ENCODE data around the gene NAB2.

The NAB2 gene

DNA sequence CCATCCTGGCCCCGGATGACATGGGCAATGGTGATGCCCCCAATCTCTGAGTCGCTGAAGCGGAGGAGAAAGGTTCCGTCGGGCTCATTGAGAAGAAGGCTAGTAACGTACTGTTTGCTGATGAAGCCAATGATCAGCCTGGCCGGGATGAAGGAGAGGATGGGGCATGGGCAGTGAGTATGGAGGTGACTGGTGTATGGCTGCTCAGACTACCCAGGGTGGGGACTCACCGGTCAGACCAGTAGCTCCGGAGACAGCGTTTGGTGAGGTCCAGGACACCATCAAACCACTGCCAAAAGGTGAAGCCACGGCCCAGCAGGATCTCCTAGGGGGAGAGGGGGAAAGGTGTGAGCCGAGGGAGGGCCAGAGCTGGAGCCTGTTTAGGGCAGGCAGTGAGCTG, 10.9 kb downstream of the NAB2 start:
- no peak for TF ChIP-seq JUND (IDR thresholded peaks at IDR 0.05; ENCODE audit: low read depth)
- no peak for DNase-seq (ENCODE audit: low read depth in 1 of 2, low spot score in 1 of 2)
- in situ Hi-C loops (cut with HindIII; ENCODE audit: low pct_unique_long_range_greater_than_20kb, low sequenced_read_pairs): no loop called here

GRCh38 chr12:57101892-57102695, 13.2 kb downstream of the NAB2 start:
- DNase-seq (ENCODE audit: low read depth in 1 of 2, low spot score in 1 of 2): no peak
- in situ Hi-C loops (cut with HindIII; ENCODE audit: low pct_unique_long_range_greater_than_20kb, low sequenced_read_pairs): no loop called here
- TF ChIP-seq JUND (IDR thresholded peaks at IDR 0.05; ENCODE audit: low read depth): no peak

- in situ Hi-C loops (cut with HindIII; ENCODE audit: low pct_unique_long_range_greater_than_20kb, low sequenced_read_pairs): no loop called here
- no peak for TF ChIP-seq JUND (IDR thresholded peaks at IDR 0.05; ENCODE audit: low read depth)
- no peak for DNase-seq (ENCODE audit: low read depth in 1 of 2, low spot score in 1 of 2)
Measured at GRCh38 chr12:57103856-57104255, 14.9 kb downstream of the NAB2 start.

DNA sequence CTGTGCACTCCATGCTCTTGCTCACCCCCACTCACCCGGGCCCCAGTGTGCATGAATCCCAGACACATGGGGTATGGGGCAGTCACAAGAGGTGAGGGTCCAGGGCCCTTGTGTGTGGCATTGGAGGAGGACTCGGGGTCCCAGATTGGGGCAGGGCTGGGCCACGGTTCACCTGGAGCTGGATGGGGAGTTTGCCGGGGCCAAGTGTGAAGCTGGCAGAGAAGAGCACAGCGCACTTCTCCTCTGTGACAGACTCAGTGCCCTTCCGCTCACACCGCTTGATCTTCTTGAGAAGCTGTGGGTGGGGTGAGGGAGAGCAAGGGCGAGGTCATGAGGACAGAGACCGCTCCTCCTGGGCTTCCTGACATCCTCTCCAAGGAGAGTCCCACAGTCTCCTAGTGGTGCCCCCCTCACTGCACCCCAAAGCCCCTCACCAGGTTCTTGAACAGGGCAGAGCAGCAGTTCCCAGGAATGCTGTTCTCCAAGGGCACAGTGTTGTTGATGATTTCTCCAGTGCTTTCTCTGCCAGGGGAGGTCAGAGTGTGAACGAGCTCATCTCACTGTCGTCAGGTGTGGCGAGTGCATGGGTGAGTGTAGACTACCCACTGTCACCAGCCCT, 15.5 kb downstream of the NAB2 start:
- TF ChIP-seq JUND (IDR thresholded peaks at IDR 0.05; ENCODE audit: low read depth): no peak
- in situ Hi-C loops (cut with HindIII; ENCODE audit: low pct_unique_long_range_greater_than_20kb, low sequenced_read_pairs): no loop called here
- no peak for DNase-seq (ENCODE audit: low read depth in 1 of 2, low spot score in 1 of 2)

- no peak for DNase-seq (ENCODE audit: low read depth in 1 of 2, low spot score in 1 of 2)
- in situ Hi-C loops (cut with HindIII; ENCODE audit: low pct_unique_long_range_greater_than_20kb, low sequenced_read_pairs): no loop called here
- no peak for TF ChIP-seq JUND (IDR thresholded peaks at IDR 0.05; ENCODE audit: low read depth)
Measured at GRCh38 chr12:57105011-57105753, 16.3 kb downstream of the NAB2 start.

DNA sequence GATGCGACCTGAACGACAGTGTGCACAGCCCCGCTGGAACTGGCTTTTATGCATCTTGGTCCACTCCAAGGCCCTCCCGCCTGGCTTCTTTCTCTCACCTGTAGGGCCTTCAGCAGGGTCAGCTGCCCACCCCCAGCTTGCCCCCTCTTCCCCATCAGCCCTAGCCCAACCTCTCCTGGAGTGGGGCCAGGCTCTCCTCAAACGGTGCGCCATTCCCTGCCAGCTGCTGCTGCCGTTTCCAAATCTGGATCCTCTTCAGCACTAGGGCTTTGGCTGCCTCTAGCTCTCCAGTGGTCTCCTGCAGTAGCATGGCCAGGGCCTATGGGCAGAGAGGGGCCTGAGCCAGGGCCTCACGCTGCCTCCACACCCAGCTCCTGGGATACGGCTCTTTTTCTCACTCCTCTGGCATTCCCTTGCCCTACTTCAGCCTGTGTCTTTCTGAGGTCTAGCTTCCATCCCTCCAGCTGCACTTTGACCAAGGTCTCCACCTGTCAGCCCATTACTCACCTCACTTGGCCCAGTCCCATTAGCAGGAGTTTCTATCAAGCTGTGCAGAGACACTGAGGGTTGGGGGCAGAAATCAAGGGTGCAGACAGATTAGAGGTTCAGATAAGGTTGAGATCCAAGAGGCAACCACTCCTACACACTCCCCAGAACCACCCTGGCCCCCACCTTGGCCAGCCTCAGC, 17.3 kb downstream of the NAB2 start:
- TF ChIP-seq JUND (IDR thresholded peaks at IDR 0.05; ENCODE audit: low read depth): no peak
- no peak for DNase-seq (ENCODE audit: low read depth in 1 of 2, low spot score in 1 of 2)
- in situ Hi-C loops (cut with HindIII; ENCODE audit: low pct_unique_long_range_greater_than_20kb, low sequenced_read_pairs): no loop called here

- TF ChIP-seq JUND (IDR thresholded peaks at IDR 0.05; ENCODE audit: low read depth): no peak
- no peak for DNase-seq (ENCODE audit: low read depth in 1 of 2, low spot score in 1 of 2)
- in situ Hi-C loops (cut with HindIII; ENCODE audit: low pct_unique_long_range_greater_than_20kb, low sequenced_read_pairs): no loop called here
Measured at GRCh38 chr12:57107456-57108155, 18.7 kb downstream of the NAB2 start.

DNA sequence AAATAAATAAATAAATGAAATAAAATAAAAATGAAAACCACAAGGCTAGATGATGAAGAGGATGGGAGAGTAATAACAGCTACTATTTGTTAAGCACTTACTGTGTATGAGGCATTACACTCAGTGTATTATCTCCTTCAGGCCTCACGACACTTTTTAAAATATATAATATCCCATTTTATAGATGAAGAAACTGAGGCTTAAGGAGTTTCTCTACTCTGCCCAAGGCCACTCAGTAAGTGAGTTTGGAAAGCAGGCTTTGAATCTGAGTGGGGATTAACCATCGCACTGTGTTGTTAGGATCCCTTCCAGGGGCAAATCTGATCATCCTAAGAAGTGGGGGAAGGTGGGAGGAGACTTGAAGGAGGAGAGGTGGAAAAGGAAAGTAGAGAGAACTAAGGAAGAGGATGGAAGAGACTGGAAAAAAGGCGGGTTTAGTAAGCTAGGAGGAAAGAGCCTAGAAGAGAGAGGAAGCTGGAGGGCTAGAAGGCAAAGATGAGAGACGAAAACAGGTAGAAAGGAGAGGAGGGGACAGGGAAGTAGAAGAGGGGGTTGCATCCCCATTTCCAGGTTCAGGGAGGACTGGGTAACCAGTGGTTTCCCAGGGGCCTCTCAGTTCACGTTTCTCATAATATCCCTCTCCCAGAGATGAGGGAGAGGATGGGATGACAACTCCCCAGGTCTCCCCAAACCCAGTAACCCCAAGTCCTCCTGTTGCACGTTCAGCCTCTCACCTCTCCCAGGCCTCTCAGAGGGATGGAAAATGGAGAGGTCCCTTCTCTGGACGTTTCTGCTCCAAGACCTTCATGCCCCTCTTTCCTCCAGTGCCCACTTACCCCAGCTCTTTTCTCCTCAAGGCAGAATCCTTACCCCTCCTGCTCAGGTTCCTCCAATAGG, 20.5 kb downstream of the NAB2 start:
- no peak for DNase-seq (ENCODE audit: low read depth in 1 of 2, low spot score in 1 of 2)
- in situ Hi-C loops (cut with HindIII; ENCODE audit: low pct_unique_long_range_greater_than_20kb, low sequenced_read_pairs): no loop called here
- no peak for TF ChIP-seq JUND (IDR thresholded peaks at IDR 0.05; ENCODE audit: low read depth)

DNA sequence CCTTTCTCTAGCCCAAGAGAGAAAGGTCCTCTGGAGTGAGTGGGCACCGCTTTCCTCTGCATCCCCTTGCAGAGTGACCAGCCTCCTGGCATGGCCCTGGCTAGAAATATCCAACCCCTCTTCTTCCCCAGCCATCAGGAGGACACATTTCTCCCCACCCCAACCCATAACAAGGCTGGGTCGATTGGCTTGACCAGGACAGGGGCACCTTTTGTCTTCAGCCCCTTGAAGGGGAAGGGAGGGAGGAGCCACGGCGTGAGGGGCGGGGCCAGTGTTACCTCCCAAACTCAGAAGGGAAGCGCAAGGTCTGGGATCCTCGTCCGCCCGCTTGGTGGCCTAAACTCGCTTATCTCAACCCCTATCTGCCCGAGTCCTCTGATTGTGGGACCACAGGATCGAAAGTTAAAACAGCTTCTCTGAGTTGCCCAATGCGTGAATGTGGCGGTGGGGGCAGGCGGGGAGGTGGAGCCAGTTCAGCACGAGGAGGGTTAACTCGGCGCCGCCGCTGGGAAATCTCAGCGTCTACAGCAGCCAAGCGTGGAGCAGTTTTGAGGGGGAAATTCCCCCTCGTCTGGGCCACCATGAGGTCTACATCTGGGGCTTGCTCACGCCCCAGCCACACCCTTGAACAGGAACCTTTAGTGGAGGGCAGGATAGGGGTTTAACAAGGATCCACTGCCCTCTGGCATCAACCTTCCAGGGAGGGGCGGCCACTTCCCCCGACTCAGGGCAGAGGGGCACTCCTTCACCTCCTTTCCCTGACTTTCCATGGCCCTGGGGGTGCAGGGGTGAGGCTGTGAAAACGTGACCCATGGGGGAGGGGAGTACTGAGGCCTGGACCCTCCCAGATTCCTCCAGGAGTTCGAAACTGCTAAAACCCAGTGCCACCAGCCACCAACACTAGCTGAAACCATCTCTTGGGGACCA, 21.5 kb downstream of the NAB2 start:
- peak in 1 of 2 experiments; percentile 49 for DNase-seq (ENCODE audit: low read depth in 1 of 2, low spot score in 1 of 2)
- in situ Hi-C loops (cut with HindIII; ENCODE audit: low pct_unique_long_range_greater_than_20kb, low sequenced_read_pairs): no loop called here
- no peak for TF ChIP-seq JUND (IDR thresholded peaks at IDR 0.05; ENCODE audit: low read depth)

GRCh38 chr12:57111031-57111734, 22.3 kb downstream of the NAB2 start, which contains the start of gene STAT6:
Gene STAT6 (minus strand): TSS chr12:57111362. CDS start chr12:57108278, 3,084 bp downstream.
- TF ChIP-seq JUND (IDR thresholded peaks at IDR 0.05; ENCODE audit: low read depth): no peak
- peak; percentile 67 to 90 for DNase-seq (ENCODE audit: low read depth in 1 of 2, low spot score in 1 of 2)
- in situ Hi-C loops (cut with HindIII; ENCODE audit: low pct_unique_long_range_greater_than_20kb, low sequenced_read_pairs): no loop called here

Measured in T47D (cell line).